ENCODE results near the gene PDCD7. TPM values are rescaled to one million over a fixed set of nuclear protein-coding genes. Genes with fewer than 3 reads are reported as not detected.
A peak's percentile ranks its signal among the peaks of the same experiment; 100 is the strongest.

Gene PDCD7
- total and polyA plus RNA-seq, 2 of the 4 experiments (the other 2 are of a cell fraction), result 4.7 to 12.3 TPM

DNA sequence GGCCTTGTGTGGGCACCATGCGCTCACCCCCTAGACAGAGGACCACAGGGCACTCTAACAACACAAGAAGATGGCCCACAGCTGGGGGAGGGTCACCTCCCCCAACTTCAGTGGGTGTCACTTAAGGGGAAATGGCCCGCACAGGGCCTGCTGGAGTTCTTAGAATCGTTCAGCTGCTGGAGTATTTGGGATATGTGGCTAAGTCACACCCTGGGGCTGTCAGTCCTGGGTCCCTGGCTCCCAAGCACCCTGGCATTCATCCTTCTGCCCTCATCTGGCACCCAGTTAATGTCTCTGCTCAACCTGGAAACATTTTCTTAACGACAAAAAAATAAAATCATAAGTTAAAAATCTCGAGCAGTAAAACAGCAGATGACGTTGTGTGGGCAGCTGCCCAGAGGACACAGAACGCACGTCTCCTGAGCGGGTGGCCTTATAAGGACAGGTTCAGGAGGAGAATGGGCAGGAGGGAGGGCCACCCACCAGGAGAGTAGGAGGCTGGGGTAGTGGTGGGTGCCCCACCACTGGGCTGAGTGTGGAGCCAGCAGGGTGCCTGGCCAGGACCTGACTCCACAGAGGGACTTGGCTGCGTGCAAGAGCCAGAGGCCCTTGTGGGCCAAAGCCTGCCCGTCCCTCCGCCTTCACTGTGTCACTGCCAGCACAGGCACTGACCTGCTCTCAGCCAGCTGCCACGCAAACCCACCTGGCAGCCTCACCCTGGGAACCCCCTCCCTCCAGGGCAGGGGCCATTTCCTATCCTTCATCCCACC lies 45.5 kb downstream of the PDCD7 start:
- H3K23ac ChIP-seq (ENCODE audit: low read depth, low read length), result no peak overlapping the region
- DNase-seq, result no peak
- TF ChIP-seq CEBPB (IDR thresholded peaks at IDR 0.05; ENCODE audit: low read depth, low read length), result no peak
- no peak for TF ChIP-seq CHD1 (IDR thresholded peaks at IDR 0.05; ENCODE audit: low read depth, low read length)
- no peak for TF ChIP-seq MXI1 (IDR thresholded peaks at IDR 0.05; ENCODE audit: borderline replicate concordance, low read depth, low read length)
- no peak for TF ChIP-seq MAFK (IDR thresholded peaks at IDR 0.05; ENCODE audit: low read depth, low read length)
- no peak for TF ChIP-seq RAD21 (IDR thresholded peaks at IDR 0.05; ENCODE audit: low read length)
- no peak for TF ChIP-seq POLR2A (IDR thresholded peaks at IDR 0.05; ENCODE audit: low read depth, low read length)
- TF ChIP-seq, protein P1, sequence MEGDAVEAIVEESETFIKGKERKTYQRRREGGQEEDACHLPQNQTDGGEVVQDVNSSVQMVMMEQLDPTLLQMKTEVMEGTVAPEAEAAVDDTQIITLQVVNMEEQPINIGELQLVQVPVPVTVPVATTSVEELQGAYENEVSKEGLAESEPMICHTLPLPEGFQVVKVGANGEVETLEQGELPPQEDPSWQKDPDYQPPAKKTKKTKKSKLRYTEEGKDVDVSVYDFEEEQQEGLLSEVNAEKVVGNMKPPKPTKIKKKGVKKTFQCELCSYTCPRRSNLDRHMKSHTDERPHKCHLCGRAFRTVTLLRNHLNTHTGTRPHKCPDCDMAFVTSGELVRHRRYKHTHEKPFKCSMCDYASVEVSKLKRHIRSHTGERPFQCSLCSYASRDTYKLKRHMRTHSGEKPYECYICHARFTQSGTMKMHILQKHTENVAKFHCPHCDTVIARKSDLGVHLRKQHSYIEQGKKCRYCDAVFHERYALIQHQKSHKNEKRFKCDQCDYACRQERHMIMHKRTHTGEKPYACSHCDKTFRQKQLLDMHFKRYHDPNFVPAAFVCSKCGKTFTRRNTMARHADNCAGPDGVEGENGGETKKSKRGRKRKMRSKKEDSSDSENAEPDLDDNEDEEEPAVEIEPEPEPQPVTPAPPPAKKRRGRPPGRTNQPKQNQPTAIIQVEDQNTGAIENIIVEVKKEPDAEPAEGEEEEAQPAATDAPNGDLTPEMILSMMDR (conservative IDR thresholded peaks at IDR 0.05; ENCODE audit: low read depth, low read length), result no peak
- TF ChIP-seq, protein P2, sequence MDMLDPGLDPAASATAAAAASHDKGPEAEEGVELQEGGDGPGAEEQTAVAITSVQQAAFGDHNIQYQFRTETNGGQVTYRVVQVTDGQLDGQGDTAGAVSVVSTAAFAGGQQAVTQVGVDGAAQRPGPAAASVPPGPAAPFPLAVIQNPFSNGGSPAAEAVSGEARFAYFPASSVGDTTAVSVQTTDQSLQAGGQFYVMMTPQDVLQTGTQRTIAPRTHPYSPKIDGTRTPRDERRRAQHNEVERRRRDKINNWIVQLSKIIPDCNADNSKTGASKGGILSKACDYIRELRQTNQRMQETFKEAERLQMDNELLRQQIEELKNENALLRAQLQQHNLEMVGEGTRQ (IDR thresholded peaks at IDR 0.05; ENCODE audit: low read depth, low read length), result no peak
- no peak for TF ChIP-seq RCOR1 (IDR thresholded peaks at IDR 0.05; ENCODE audit: insufficient replicate concordance, low read length)
- TF ChIP-seq FOS (IDR thresholded peaks at IDR 0.05; ENCODE audit: low read depth, low read length), result no peak
- no peak for TF ChIP-seq BHLHE40 (IDR thresholded peaks at IDR 0.05; ENCODE audit: low read depth, low read length)
- no peak for TF ChIP-seq SMC3 (IDR thresholded peaks at IDR 0.05; ENCODE audit: low read depth, low read length)
- no peak for TF ChIP-seq RFX5 (IDR thresholded peaks at IDR 0.05; ENCODE audit: low read depth, low read length)
- ChIA-PET POLR2A (ENCODE audit: unreplicated experiment) (no interaction called here), CTCF (interaction anchor here (0.8 to 1.9 kb wide), 3 partner anchors 13 to 54 kb away, joined by 3 to 9 read pairs (median 4); no protein-coding TSS in a partner anchor)
- H4K91ac ChIP-seq (ENCODE audit: insufficient read depth, low read depth, low read length), result no peak overlapping the region
- H3K27ac ChIP-seq (ENCODE audit: insufficient read depth, low read length), result no peak overlapping the region
- no peak overlapping the region for H4K8ac ChIP-seq (ENCODE audit: low read depth in 2 of 2, low read length in 2 of 2)
- no peak overlapping the region for H2BK20ac ChIP-seq (ENCODE audit: low read depth, low read length)
- H3K4me1 ChIP-seq (ENCODE audit: control insufficient read depth, insufficient read depth, low read length), result peaks cover 34% of the 10 kb centered on the region
- no peak overlapping the region for H3K14ac ChIP-seq (replicated peaks; ENCODE audit: low read depth, low read length)
- intact Hi-C loops (cut with micrococcal nuclease) (no loop called here), dilution Hi-C loops (cut with HindIII; ENCODE audit: low sequenced_read_pairs, unreplicated experiment) (no loop called here), in situ Hi-C loops (cut with MboI; ENCODE audit: low sequenced_read_pairs) (loop anchor here (5.0 to 10.0 kb wide), 2 partner anchors 36 to 53 kb away; no protein-coding TSS in a partner anchor)
- H2AK9ac ChIP-seq (replicated peaks; ENCODE audit: low read depth, low read length, poor library complexity), result no peak overlapping the region
- H4K5ac ChIP-seq (ENCODE audit: low read depth, low read length), result no peak overlapping the region; the same call in 1 of the 2 replicates
- ATAC-seq (ENCODE audit: low read depth), result no peak
- H3K79me1 ChIP-seq (ENCODE audit: low read depth in 1 of 2, low read length in 2 of 2), result no peaks in the 10 kb centered on the region
- no peaks in the 10 kb centered on the region for H3K36me3 ChIP-seq (ENCODE audit: control insufficient read depth, insufficient read depth, low read length)
- peak overlapping the region; percentile 45; the same call in 1 of the 2 replicates for H2AK5ac ChIP-seq (ENCODE audit: low read depth, low read length)
- H4K20me1 ChIP-seq (ENCODE audit: insufficient read depth, low read length), result no peaks in the 10 kb centered on the region
- no peak overlapping the region for H2BK15ac ChIP-seq (ENCODE audit: low read depth, low read length)
- no peak overlapping the region for H2AFZ ChIP-seq (replicated peaks; ENCODE audit: low read length, poor library complexity)
- H3K18ac ChIP-seq (ENCODE audit: low read depth, low read length), result peak overlapping the region; percentile 17; the same call in 1 of the 2 replicates
- BruUV-seq (replicated peaks), result no TSS peak
- H3K4ac ChIP-seq (ENCODE audit: low read depth, low read length), result no peak overlapping the region
- no peak overlapping the region for H3K4me3 ChIP-seq (ENCODE audit: insufficient read depth, low read depth, low read length)
- no peak overlapping the region for H3K56ac ChIP-seq (ENCODE audit: extremely low read depth, insufficient read depth, low read length)
- 91% methylated on average over 7 of the region's 13 CpGs; no CpG with 5 or more reads in 1 of the 2 experiments for WGBS, 2 experiments (ENCODE audit: extremely low coverage in 2 of 2, insufficient read length in 1 of 2)
- no peaks in the 10 kb centered on the region for H3K9me3 ChIP-seq (ENCODE audit: control insufficient read depth, insufficient read depth, low read length)
- no peak overlapping the region for H2BK120ac ChIP-seq (ENCODE audit: low read depth, low read length)
- H3K9me1 ChIP-seq (ENCODE audit: insufficient read depth, low read length), result no peaks in the 10 kb centered on the region
- H3K4me2 ChIP-seq (ENCODE audit: low read depth, low read length), result no peak overlapping the region
- no peak overlapping the region for H2BK5ac ChIP-seq (ENCODE audit: low read depth, low read length, poor library complexity, severe bottlenecking)
- H3K9ac ChIP-seq (ENCODE audit: low read depth, low read length), result no peak overlapping the region
- H3K27me3 ChIP-seq (ENCODE audit: control insufficient read depth, insufficient read depth, low read length), result peaks cover 26% of the 10 kb centered on the region
